GM12892 (cell line): Measurements from ENCODE around the gene ST6GALNAC2.

Experiments
- POLR2A ChIP-seq: IDR thresholded peaks from 2 replicates; pipeline ENCODE4 v1.6.1; 2011; ENCODE audit warnings: low read depth, low read length, control low read depth
- POLR2AphosphoS5 ChIP-seq: IDR thresholded peaks from 2 replicates; pipeline ENCODE4 v1.6.1; 2011; ENCODE audit warnings: low read depth, low read length, control low read depth
- TAF1 ChIP-seq: IDR thresholded peaks from 2 replicates; pipeline ENCODE4 v1.6.1; 2011; ENCODE audit warnings: low read depth, mild to moderate bottlenecking, control low read depth, low read length, borderline replicate concordance

- TF ChIP-seq POLR2A (no peak), POLR2AphosphoS5 (no peak), TAF1 (no peak)
Observed at GRCh38 chr17:76538281-76538931, 47.3 kb downstream of the ST6GALNAC2 start.
